HG03097 (cell line): Measurements from ENCODE around the gene AUTS2.

Experiments used
- ATAC-seq: cut with Tn5 transposase; IDR thresholded peaks from one replicate; pipeline ENCODE4 v1.9.1; 2021; ENCODE audit not compliant: unreplicated experiment, low FRiP score

AUTS2 gene

DNA sequence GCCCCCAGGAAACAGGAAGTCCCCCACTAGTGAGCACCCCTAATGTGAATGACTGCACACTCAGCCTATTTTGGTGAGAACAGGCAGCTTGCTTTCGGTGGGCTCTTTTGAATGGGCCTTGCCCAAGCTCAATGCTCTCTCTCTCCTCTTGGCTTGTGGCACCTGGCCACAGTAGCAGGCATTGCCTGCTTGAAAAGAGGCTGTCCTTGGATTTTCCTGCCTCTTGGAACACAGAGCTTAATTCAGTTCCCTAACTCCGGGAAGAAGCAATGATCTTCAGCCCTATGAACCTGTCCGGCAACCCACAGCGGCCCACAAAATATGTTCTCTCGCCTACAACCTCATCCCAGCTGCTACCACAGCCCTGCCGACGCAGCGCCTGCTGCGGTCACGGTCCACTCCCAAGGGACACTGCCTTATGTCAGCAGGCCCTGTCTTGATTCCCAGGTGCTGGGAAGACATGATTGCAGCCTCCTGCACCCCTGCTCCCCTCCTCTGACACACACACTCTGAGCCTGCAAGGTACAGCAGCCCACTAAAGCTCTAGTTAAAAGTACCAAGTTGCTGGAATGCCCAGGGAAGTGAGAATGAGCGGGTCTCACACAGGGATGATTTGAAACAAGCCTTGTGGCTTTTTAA, 818.2 kb downstream of the AUTS2 start:
- no peak for ATAC-seq

GRCh38 chr7:70416986-70417655, 818.8 kb downstream of the AUTS2 start:
- ATAC-seq: no peak

GRCh38 chr7:70419526-70420380, 821.5 kb downstream of the AUTS2 start:
- no peak for ATAC-seq

GRCh38 chr7:70420381-70420662, 822.0 kb downstream of the AUTS2 start:
- no peak for ATAC-seq

- no peak for ATAC-seq
Measured at GRCh38 chr7:70421319-70421718, 823.0 kb downstream of the AUTS2 start.

- ATAC-seq: no peak
Measured at GRCh38 chr7:70426249-70426880, 828.1 kb downstream of the AUTS2 start.

DNA sequence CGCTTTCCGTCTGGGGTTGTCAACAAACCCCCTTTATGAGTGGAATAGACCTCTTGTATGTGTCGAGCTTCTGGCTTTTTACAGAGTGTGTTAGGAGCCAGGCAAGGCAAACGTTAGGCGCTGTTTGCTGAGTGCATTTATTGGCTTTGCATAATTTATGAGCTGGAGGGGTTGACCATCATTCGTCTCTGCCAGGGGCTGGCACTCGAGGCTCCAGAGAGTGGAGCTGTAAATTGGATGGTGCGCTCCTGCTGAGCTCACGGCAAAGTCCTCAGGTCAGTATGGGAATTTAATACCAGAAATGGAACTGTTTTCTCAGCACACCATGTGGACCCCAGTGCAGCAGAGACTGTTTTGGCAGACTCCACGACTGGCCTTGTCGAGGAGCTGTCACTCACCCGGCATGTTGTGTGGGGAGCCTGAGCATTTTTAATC, 834.3 kb downstream of the AUTS2 start:
- ATAC-seq: no peak

GRCh38 chr7:70434376-70434775, 836.1 kb downstream of the AUTS2 start:
- no peak for ATAC-seq

- no peak for ATAC-seq
Measured at GRCh38 chr7:70434821-70435220, 836.5 kb downstream of the AUTS2 start.

DNA sequence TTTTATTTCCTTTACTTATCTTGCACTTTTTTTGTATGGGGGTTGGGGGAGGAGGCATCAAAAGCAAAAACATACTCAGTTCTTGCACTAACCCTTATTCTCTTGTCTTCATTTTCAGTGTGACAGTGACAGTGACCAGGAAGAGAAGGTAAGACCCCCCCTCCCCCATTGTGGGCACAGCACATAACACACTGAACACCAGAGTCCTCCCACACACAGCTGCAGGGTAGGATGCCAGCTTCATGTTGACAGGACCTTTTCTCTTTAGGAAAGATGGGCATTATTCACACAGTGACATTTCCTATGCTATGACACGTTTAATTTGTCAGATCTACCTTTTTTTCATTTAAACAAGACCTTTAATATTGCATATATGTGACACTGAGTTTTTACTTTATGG, 837.4 kb downstream of the AUTS2 start:
- ATAC-seq: no peak

DNA sequence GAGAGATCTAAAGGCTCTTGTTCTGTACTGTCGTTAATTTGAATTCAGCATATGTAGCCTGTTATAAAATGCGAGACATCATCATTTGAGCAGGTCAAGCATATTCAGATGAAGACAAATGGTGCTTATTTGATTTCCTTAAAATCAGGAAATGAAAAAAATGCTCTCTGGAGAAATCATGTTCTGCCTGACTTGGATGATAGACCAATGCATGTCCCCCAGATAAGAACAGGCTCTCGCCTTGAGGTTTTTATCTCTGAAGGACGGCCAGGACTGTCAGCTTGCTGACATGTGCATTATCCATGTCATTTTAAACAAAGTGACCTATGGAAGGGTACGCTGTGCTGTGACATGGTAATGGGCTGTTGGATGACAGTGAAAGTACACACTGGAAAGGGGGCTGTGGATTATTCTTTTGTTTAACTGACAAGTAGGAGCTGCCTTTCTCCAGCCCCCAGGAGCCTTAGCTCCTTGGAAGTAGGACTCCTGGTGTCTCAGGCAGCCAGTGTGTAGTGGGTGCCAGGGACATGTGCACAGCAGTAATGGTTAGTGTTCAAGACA, 838.6 kb downstream of the AUTS2 start:
- ATAC-seq: no peak

DNA sequence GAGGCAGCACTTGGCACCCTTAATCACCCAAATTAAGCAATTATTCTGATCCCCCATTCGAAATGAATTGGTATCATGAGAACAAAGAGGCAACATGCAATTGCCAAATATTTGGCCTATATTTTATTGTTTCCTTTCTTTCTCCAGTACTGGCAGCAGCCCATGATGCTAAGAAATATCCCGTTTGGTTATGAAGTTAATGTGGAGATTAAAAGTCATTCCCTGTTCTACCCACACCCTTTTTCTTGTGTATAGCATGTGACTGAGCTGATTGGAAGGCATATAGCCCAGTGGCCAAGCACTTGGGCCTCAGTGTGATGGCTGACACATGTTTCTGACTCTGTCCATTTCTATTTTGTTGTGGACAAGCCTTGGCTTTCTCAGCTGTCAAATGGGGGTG, 841.4 kb downstream of the AUTS2 start:
- no peak for ATAC-seq

DNA sequence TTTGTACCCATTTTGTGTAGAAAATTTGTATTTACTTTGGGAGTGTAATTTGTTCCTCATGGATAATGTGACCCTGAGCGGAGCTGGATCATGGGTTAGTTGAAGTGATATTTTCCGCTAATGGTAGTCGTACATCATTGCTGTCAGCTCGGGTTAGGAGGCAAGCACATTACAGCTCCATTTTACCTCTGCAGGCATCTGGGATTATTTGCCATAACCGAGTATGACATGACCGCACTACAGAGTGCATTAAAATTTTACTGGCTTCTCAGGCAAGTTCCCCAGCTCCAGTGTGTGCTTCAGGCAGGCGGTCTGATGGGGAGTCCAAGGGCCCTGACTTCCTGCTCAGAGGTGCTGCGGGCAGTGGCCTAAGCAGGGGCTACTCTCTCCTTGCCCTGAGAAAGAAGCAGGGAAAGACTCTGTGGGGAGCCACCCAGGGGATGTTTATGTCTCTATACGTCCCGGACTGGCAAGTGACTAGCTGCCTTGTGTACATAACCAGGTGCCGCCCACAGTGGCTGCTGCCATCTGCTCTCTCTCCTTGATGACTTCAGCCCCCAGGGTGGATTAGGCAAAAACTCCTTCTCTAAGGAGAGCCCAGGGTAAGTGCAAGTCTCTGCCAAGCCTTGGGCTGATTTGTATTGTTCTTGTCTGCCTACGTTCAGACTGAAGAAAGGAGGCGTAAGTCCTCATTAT, 848.3 kb downstream of the AUTS2 start:
- ATAC-seq: no peak

DNA sequence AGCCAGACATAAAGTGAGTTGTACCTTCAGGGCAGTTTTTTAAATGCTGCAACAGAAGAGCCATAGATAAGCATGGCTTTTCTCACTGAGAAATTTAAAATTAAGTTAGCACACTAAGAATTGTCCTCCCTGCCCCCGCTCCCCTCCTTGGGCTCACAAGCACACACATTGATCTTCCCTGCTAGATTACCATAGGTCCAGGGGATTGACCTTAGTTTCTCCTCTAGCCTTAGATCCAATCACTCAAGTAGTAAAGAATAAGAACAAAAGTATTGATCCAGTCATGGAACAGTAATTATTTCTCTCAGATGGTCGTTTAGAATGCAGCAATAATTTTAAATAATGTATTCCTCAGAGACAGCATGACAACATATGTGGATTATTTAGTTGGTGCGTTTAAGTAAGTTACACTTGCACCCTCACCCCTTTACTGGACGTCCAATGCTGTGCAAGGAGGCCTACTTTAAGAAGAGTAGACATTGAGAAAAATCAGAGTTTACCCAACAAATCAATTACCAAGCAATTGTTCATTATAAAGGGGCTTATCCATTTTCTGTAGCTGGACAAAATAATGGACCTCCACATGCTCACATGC, 850.1 kb downstream of the AUTS2 start:
- ATAC-seq: no peak

DNA sequence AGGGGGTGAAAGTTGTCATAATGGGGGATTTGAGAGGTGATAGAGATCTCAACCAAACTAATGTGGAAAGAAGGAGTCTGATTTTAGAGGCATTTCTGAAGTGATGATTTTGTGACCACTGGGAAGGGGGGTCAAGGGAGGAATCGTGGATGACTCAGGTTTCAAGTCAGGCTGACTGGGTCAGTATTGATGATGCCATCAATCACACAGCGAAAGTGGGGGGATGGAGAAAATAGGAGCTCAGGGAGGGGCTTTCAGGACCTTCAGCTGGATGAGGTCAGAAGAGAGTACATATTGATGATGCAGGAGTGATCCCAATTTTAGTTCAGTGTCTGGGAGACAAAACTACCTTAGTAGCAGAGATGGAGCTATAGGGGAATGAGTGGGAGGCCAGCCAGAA, 852.5 kb downstream of the AUTS2 start:
- no peak for ATAC-seq

- ATAC-seq: no peak
Measured at GRCh38 chr7:70455925-70456324, 857.6 kb downstream of the AUTS2 start.

GRCh38 chr7:70456719-70457118, 858.4 kb downstream of the AUTS2 start:
- no peak for ATAC-seq

DNA sequence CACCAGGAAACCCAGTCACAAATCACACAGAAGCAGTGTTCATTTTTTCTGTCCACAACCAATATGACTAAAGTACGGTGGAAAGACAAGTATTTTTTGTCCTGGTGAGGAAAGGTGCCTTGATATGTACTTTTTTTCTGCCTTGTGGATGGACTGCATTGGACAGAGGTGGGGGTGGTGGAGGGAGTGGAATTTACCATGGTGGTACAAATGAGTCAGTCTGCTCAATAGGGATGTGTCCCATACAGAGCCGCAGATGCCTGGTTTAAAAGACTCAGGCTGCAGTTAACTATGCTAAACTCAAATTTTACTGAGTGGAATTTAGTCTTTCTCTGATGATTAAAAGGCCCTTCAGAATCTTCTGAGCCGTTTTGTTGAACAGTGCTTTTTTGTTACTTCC, 859.2 kb downstream of the AUTS2 start:
- no peak for ATAC-seq

DNA sequence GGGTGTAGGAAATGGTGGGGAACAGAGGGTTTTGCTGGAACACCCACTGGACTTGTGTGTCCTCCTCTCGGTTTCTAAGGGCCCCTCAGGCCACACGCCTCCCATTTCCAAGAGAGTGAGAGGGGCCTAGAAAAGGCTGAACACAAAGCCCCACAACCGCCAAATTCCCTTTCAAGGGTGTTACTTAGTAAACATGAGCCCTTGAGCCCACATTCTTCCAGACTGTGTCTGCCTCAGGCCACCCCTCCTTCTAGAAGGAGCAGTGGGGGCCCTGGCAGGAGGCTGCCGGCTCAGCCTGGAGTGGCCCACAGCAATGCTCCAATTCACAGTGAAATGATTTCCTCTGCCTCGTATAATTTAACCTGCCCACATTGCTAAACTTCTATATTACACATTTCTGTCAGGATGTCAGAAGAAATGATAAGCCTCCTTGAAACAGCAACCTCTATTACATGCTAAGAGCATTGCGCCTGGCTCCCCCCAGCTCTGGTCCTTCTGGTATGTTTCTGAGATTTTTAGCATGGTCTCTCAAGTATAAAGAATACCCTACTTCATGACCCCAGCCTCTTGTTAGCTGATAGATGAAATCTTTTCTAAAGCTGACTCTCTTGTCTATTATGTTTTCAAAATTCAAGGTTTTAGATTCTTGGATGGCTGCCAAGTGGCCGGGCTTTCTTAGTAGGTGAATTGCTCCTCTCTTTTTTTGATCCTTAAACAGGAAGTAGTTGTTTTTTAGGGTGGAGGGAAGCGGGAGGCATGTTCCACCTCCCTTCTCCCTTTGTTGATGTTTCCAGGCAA, 859.8 kb downstream of the AUTS2 start:
- no peak for ATAC-seq
